ENCODE measurements around the gene NBAS. TPM values are rescaled to one million over a fixed set of nuclear protein-coding genes. Genes with fewer than 3 reads are reported as not detected.

Gene NBAS
- total and polyA plus RNA-seq, 2 of the 4 experiments (the other 2 are of a cell fraction) = 22.3 to 105 TPM

DNA sequence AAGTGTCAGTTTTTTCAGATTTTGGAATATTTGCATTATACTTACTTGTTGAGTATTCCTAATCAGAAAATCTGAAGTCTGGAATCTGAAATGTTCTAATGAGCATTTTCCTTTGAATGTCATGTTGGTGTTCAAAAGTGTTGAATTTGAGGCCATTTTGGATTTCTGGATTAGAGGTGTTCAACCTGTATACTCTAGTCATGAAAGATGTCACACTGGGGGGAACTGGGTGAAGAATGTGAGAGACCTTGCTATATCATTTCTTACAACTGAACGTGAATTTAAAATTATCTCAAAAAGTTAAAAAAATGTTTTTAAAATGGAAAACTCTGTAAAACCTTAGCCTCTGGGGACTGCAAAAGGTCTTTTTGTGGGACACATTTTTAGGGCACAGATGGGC, 384.5 kb downstream of the NBAS start:
- intact Hi-C loops (cut with micrococcal nuclease) (loop anchor here (10.0 kb wide), 1 partner anchor 388 kb away; the partner anchor contains the start of gene NBAS), in situ Hi-C loops (cut with MboI; ENCODE audit: low sequenced_read_pairs) (no loop called here), dilution Hi-C loops (cut with HindIII; ENCODE audit: low sequenced_read_pairs, unreplicated experiment) (no loop called here)
- Histone ChIP-seq H2BK120ac (ENCODE audit: low read depth, low read length) (no peak overlapping the region), H3K4me1 (ENCODE audit: control insufficient read depth, insufficient read depth, low read length) (peaks cover 2% of the 10 kb centered on the region), H2AFZ (replicated peaks; ENCODE audit: low read length, poor library complexity) (no peak overlapping the region), H4K8ac (ENCODE audit: low read depth in 2 of 2, low read length in 2 of 2) (no peak overlapping the region), H2AK5ac (ENCODE audit: low read depth, low read length) (no peak overlapping the region), H3K9me3 (ENCODE audit: control insufficient read depth, insufficient read depth, low read length) (no peaks in the 10 kb centered on the region), H3K4ac (ENCODE audit: low read depth, low read length) (no peak overlapping the region), H3K18ac (ENCODE audit: low read depth, low read length) (no peak overlapping the region), H4K5ac (ENCODE audit: low read depth, low read length) (no peak overlapping the region), H2AK9ac (replicated peaks; ENCODE audit: low read depth, low read length, poor library complexity) (no peak overlapping the region), H3K9ac (ENCODE audit: low read depth, low read length) (no peak overlapping the region), H3K4me2 (ENCODE audit: low read depth, low read length) (no peak overlapping the region), H3K4me3 (ENCODE audit: insufficient read depth, low read depth, low read length) (no peak overlapping the region), H3K27ac (ENCODE audit: insufficient read depth, low read length) (no peak overlapping the region), H4K91ac (ENCODE audit: insufficient read depth, low read depth, low read length) (no peak overlapping the region), H3K36me3 (ENCODE audit: control insufficient read depth, insufficient read depth, low read length) (0 out of 2 replicates have a peak, but pooled peaks cover 1% of the 10 kb centered on the region), H2BK15ac (ENCODE audit: low read depth, low read length) (no peak overlapping the region), H3K27me3 (ENCODE audit: control insufficient read depth, insufficient read depth, low read length) (no peaks in the 10 kb centered on the region), H3K79me1 (ENCODE audit: low read depth in 1 of 2, low read length in 2 of 2) (peaks cover 0 to 3% of the 10 kb centered on the region in 2 experiments; a peak in 1 of 4 replicates), H3K9me1 (ENCODE audit: insufficient read depth, low read length) (peaks cover 9% of the 10 kb centered on the region), H3K56ac (ENCODE audit: extremely low read depth, insufficient read depth, low read length) (no peak overlapping the region), H2BK5ac (ENCODE audit: low read depth, low read length, poor library complexity, severe bottlenecking) (no peak overlapping the region), H2BK20ac (ENCODE audit: low read depth, low read length) (no peak overlapping the region), H3K23ac (ENCODE audit: low read depth, low read length) (no peak overlapping the region), H4K20me1 (ENCODE audit: insufficient read depth, low read length) (no peaks in the 10 kb centered on the region), H3K14ac (replicated peaks; ENCODE audit: low read depth, low read length) (no peak overlapping the region)
- no TSS peak for BruUV-seq (replicated peaks)
- ATAC-seq (ENCODE audit: low read depth) (no peak), DNase-seq (no peak)
- WGBS, 2 experiments (ENCODE audit: extremely low coverage in 2 of 2, insufficient read length in 1 of 2) = no CpG with 5 or more reads among the region's 1 CpG
- TF ChIP-seq, protein P1, sequence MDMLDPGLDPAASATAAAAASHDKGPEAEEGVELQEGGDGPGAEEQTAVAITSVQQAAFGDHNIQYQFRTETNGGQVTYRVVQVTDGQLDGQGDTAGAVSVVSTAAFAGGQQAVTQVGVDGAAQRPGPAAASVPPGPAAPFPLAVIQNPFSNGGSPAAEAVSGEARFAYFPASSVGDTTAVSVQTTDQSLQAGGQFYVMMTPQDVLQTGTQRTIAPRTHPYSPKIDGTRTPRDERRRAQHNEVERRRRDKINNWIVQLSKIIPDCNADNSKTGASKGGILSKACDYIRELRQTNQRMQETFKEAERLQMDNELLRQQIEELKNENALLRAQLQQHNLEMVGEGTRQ (IDR thresholded peaks at IDR 0.05; ENCODE audit: low read depth, low read length) = no peak
- TF ChIP-seq BHLHE40 (IDR thresholded peaks at IDR 0.05; ENCODE audit: low read depth, low read length) = no peak
- TF ChIP-seq, protein P2, sequence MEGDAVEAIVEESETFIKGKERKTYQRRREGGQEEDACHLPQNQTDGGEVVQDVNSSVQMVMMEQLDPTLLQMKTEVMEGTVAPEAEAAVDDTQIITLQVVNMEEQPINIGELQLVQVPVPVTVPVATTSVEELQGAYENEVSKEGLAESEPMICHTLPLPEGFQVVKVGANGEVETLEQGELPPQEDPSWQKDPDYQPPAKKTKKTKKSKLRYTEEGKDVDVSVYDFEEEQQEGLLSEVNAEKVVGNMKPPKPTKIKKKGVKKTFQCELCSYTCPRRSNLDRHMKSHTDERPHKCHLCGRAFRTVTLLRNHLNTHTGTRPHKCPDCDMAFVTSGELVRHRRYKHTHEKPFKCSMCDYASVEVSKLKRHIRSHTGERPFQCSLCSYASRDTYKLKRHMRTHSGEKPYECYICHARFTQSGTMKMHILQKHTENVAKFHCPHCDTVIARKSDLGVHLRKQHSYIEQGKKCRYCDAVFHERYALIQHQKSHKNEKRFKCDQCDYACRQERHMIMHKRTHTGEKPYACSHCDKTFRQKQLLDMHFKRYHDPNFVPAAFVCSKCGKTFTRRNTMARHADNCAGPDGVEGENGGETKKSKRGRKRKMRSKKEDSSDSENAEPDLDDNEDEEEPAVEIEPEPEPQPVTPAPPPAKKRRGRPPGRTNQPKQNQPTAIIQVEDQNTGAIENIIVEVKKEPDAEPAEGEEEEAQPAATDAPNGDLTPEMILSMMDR (conservative IDR thresholded peaks at IDR 0.05; ENCODE audit: low read depth, low read length) = no peak
- TF ChIP-seq CHD1 (IDR thresholded peaks at IDR 0.05; ENCODE audit: low read depth, low read length) = no peak
- TF ChIP-seq SMC3 (IDR thresholded peaks at IDR 0.05; ENCODE audit: low read depth, low read length) = no peak
- no peak for TF ChIP-seq MXI1 (IDR thresholded peaks at IDR 0.05; ENCODE audit: borderline replicate concordance, low read depth, low read length)
- TF ChIP-seq FOS (IDR thresholded peaks at IDR 0.05; ENCODE audit: low read depth, low read length) = no peak
- TF ChIP-seq, protein P3, sequence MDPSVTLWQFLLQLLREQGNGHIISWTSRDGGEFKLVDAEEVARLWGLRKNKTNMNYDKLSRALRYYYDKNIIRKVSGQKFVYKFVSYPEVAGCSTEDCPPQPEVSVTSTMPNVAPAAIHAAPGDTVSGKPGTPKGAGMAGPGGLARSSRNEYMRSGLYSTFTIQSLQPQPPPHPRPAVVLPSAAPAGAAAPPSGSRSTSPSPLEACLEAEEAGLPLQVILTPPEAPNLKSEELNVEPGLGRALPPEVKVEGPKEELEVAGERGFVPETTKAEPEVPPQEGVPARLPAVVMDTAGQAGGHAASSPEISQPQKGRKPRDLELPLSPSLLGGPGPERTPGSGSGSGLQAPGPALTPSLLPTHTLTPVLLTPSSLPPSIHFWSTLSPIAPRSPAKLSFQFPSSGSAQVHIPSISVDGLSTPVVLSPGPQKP (IDR thresholded peaks at IDR 0.05; ENCODE audit: borderline replicate concordance, low read depth, low read length) = no peak
- TF ChIP-seq RFX5 (IDR thresholded peaks at IDR 0.05; ENCODE audit: low read depth, low read length) = no peak
- TF ChIP-seq RCOR1 (IDR thresholded peaks at IDR 0.05; ENCODE audit: insufficient replicate concordance, low read length) = no peak
- TF ChIP-seq RAD21 (IDR thresholded peaks at IDR 0.05; ENCODE audit: low read length) = no peak
- TF ChIP-seq MAZ (IDR thresholded peaks at IDR 0.05; ENCODE audit: borderline replicate concordance, low read depth, low read length) = no peak
- POLR2A ChIA-PET (ENCODE audit: unreplicated experiment) = no interaction called here
- CTCF ChIA-PET = interaction anchor here (0.7 kb wide), 1 partner anchor 17 kb away, joined by 3 read pairs; no protein-coding TSS in a partner anchor

Data from IMR-90 (cell line).